KG1 (cell line): Measurements from ENCODE around the gene COPB2.

ENCODE experiments used
- DNase-seq: peaks from one replicate; lab custom pipeline; 2025; lab: John Stamatoyannopoulos, UW

The COPB2 gene

GRCh38 chr3:139327861-139328260 lies 61.6 kb downstream of the COPB2 start:
- peak; percentile 5 for DNase-seq

DNA sequence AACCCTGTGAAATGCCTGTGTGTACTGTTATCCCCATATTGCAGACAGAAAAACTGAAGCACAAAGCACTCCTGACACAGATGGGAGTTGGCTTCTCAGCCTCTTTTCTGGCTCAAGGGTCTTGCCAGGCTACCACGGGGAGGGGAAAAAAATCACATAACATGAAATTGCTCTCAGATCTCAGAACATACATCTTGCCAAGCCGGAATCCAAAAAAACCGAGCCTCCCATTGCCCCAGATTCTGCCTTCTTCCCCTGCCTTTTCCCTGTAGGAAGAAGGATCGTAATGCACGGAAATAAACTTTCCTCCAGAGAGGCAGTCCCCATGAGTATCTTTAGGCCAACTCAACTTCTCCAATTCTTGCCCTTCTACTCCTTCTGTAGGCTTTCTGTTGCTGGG lies 62.2 kb downstream of the COPB2 start:
- no peak for DNase-seq

GRCh38 chr3:139326707-139327106 lies 62.7 kb downstream of the COPB2 start:
- DNase-seq = no peak

GRCh38 chr3:139326131-139326530 lies 63.3 kb downstream of the COPB2 start:
- DNase-seq = no peak

GRCh38 chr3:139325551-139325950 lies 63.9 kb downstream of the COPB2 start:
- no peak for DNase-seq

- DNase-seq = no peak
Measured at GRCh38 chr3:139324456-139324855, 65.0 kb downstream of the COPB2 start.

GRCh38 chr3:139323146-139323545 lies 66.3 kb downstream of the COPB2 start:
- DNase-seq = no peak

- no peak for DNase-seq
Measured at GRCh38 chr3:139322346-139322745, 67.1 kb downstream of the COPB2 start.

DNA sequence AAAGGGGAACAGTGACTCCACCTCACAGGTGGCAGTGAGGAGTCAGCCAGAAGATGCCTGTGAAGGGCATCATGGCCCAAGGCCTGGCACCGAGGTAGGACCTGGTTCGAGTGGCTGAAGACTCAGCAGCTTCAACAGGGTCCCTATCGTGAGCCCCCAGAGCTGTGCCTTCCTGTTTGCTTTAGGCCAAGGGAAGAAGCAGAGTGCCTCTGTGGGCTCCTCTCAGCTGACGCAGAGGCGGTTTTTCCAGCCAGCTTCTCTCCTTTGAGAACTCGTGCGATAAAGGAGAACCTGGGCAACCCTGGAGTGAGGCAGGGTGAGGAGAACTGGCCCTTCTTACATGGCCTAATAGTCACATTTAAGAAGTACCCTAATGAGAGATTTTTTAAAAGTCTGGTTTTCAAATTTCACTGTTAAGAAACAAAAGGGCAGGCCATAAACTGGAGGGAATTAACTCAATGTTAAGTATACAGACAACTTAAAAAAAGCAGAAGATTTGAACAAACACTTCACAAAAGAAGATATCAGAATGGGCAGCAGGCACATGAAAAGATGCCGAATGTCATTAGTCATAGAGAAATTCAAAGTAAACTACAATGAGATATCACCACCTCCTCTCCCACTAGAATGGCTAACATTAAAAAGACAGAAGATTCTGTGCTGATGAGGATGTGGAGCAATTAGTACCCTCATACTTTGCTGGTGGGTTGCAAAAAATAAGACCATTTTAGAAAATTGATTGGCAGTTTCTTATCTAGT lies 68.7 kb downstream of the COPB2 start:
- DNase-seq = no peak

DNA sequence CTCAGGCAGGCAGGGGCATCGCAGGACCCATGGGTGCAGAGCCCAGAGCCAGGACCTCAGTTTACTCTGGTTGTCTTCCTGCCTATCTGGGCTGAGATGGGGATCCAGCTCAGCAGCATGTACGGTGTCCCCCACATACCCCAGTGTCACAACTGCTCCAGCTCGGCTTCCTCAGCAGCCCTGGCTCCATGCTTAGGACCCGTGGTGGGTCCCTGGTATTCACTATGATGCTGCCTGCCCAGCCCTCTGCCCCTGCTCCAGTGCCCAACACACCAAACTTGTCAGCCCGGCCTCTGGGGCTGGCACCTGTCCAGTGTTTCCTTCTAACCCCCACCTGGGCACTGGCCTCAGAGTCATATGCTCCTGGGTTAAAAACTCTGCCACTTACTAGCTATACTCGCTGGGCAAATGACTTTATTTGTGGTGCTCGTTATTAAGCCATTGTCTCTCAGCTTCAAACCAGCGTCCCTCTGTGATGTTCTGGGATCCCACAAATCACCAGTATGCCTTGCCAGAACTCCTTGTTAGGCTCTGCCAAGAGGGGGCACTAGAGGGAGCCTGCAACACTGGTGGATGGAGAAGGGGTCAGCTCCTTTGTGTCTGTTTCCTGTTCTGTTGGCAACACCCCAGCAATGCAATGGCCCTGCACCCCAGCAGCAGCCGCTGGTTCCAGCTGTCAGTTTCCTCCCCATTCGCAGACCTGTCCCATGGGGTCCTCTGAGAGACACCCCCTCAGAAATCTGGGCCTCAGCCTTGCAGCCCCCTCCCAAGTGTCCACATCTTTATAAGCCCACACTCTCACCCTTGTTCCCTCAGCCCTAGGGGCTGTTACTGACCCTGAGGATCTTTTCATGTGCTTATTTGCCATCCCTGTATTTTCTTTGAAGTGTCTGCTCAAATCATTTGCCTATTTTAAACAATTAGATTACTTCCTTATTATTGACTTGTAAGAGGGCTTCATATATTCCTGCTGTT lies 69.7 kb downstream of the COPB2 start:
- no peak for DNase-seq

GRCh38 chr3:139318826-139319225 lies 70.6 kb downstream of the COPB2 start:
- DNase-seq = no peak

GRCh38 chr3:139318431-139318816 lies 71.0 kb downstream of the COPB2 start:
- DNase-seq = no peak

GRCh38 chr3:139317660-139318430 lies 71.6 kb downstream of the COPB2 start:
- no peak for DNase-seq

GRCh38 chr3:139317215-139317614 lies 72.2 kb downstream of the COPB2 start:
- DNase-seq = no peak

DNA sequence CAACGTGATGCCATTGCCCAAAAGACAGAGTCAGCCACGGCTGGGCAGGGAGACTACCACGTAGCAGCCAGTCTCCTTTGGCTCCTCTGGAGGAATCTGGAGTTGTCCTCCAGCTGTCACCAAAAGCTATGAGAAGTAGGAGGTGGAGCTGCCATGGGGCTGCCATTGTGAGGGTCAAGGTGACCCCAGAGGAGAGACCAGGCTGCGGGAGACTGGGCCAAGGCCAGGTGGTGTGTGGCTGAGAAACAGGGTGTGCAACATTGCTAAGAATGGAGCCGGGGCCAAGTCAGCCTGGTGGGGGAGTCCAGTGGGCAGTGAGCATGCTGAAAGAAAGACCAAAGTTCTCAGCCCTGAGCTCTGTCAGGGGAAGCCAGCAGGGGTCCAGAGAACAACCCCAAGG lies 75.5 kb downstream of the COPB2 start:
- no peak for DNase-seq

DNA sequence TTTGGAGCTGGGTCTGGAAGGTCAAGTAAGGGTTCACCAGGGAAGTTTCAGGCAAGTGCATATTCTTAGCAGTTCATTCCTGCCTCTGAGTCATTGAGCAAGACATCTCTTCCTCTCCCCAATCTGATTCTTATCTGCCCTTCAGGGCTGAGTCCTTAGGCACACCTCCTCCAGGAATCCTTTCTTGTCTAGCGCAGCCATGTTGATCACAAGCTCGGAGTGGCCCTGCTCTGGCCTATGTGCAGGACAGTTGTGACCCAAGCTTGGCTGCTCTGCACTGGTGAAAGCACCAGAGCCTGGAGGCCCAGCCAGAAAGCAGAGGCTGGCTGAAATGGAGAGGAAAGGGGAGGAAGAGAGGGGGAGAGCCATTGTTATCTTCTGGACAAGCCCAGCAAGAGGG lies 76.5 kb downstream of the COPB2 start:
- DNase-seq = no peak

GRCh38 chr3:139312416-139312815 lies 77.0 kb downstream of the COPB2 start:
- no peak for DNase-seq

- no peak for DNase-seq
Measured at GRCh38 chr3:139311557-139311956, 77.9 kb downstream of the COPB2 start.

DNA sequence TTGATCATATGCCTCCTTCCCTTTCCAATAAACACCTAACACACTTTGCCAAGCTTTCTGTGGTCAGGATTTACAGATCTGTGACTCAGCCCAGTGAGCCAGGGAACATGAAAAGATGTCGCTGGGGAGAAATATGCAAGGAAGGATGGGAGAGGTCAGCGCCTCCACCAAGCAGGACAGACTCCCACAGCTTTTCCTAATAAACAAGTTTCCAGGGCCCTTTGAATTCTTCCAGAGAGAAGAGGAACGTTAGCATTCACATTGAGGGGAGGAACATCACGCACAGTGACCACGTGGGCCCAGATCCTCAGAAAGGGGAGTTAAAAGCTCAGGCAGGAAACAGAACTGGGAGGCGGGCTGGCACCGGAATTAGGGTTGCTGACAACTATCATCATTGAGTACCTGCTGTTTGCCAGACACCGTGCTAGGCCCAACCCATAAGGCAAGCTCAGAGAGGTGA lies 78.9 kb downstream of the COPB2 start:
- no peak for DNase-seq

DNA sequence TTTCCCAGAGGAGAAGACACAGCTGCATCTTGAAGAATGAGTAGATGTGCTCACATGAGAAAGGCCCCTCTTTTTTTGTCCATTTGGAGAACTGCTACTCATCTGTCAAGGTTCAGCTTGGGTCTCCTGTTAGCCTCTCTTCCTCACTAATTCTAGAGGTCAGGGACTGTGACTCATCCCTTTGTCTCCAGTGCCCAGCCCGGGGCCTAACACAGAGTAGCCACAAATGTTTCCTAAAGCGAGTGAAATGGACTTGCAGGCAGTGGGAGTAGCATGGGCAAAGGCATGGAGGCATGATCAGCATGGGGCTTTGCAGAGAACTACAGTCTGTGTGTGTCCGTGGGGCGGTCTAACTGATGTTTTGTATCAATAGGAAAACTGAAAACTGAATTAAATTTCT lies 79.6 kb downstream of the COPB2 start:
- no peak for DNase-seq

GRCh38 chr3:139309061-139309591 lies 80.3 kb downstream of the COPB2 start:
- DNase-seq = no peak

GRCh38 chr3:139308560-139308959 lies 80.9 kb downstream of the COPB2 start:
- DNase-seq = no peak
